NT2/D1 (cell line): ENCODE results near the gene AGBL4.

Source experiments
- YY1 ChIP-seq: IDR thresholded peaks from 2 replicates; pipeline ENCODE4 v1.6.1; 2011; ENCODE audit not compliant: insufficient read length, insufficient read depth
- ZNF274 ChIP-seq: IDR thresholded peaks from 2 replicates; pipeline ENCODE4 v1.6.1; 2011; ENCODE audit warnings: mild to moderate bottlenecking, low read depth, low read length

- TF ChIP-seq ZNF274 (no peak), YY1 (no peak)
Observed at GRCh38 chr1:49111931-49112330, 911.8 kb downstream of the AGBL4 start.
